ENCODE measurements around the gene BTBD16.
A peak's percentile ranks its signal among the peaks of the same experiment; 100 is the strongest.

The BTBD16 gene

DNA sequence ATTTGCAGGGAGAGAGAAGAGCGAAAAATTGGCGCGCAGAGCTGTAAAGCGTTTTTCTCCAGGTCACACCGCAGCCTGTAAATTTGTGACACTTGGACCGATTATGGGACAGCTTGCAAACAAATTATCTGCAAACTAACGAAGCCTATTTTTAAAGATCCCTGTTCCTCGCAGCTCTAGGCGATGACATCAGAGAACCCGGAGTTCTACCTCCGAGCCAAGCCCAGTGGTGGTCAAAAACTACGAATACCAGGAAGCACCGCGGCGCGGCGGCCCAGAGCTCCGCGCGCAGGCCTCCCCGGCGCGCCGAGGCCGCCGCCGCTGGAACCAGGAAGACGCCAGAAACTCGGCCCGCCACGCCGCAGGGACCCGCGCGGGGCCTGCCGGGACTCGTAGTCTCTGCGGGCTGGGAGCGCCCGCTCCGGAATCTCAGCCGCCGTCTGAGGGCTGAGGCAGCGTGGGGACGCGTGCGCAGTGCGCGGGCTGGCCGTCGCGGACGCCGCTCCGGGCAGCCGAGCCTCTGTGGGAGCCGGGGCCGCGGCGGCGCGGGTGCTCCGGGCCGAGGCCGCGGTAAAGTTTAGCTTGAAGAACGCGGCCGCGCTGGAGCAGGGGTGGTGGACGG, 103.3 kb downstream of the BTBD16 start, which contains the start of gene PLEKHA1:
PLEKHA1 (plus strand) TSS at position 472 of the 622 bp plus-strand sequence. CDS start 18,493 bp downstream, outside the sequence.
- Mint-ChIP-seq H3K36me3 (ENCODE audit: low read depth) (no peaks in the 10 kb centered on the region), H3K4me3 (peak within 1 kb of the TSS; percentile 87), H3K4me1 (ENCODE audit: low read depth) (peaks cover 25% of the 10 kb centered on the region), H3K9me3 (no peaks in the 10 kb centered on the region), H3K27ac (peak within 1 kb of the TSS; percentile 86), H3K27me3 (ENCODE audit: low read depth) (peaks cover 63% of the 10 kb centered on the region)
- peak; percentile 92 for DNase-seq (ENCODE audit: low spot score)

DNA sequence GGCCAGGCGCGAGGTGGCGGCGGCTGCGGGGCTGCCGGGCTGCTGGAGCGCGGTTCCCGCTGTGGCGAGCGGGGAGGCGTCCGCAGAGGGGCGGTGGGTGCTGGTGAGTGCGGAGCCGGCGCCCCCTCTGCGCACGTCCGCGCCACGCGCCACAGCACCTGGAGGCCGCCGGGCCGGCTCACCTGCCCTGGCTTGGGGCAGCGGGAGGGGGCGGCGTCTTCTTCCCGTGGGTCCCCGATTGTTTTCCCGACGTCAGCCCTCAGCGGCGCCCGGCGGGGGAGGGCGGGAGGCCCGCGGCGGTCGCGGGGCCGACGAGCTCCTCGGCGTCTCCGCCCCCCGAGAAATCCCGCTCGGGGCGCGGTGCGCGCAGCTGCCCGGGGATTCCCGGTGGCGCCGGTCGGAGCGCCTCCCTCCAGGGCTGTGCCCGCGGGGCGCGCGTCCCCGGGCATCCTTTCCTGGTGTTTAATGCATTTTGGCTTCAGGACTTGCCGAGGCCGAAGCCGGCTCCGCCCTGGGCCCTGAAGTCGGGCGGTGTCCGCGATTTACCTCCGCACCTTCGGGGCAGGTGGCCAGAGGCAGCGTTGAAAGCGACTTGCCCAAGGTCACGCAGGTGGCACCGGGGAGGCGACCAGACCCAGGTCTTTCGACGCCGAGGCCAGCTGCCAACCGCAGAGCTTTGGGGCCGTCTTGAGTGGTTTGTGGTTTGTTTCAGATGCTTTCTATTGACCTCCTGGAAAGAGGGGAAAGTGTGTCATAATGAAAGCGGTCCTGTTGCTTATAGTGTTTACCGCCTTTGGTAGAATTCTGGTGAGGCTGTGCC, 104.0 kb downstream of the BTBD16 start:
- H3K27ac Mint-ChIP-seq, result peak overlapping the region; percentile 86
- peaks cover 68% of the 10 kb centered on the region for H3K27me3 Mint-ChIP-seq (ENCODE audit: low read depth)
- peaks cover under 1% of the 10 kb centered on the region for H3K36me3 Mint-ChIP-seq (ENCODE audit: low read depth)
- H3K4me3 Mint-ChIP-seq, result peak overlapping the region; percentile 87
- DNase-seq (ENCODE audit: low spot score), result peak; percentile 75
- no peaks in the 10 kb centered on the region for H3K9me3 Mint-ChIP-seq
- H3K4me1 Mint-ChIP-seq (ENCODE audit: low read depth), result peaks cover 28% of the 10 kb centered on the region

DNA sequence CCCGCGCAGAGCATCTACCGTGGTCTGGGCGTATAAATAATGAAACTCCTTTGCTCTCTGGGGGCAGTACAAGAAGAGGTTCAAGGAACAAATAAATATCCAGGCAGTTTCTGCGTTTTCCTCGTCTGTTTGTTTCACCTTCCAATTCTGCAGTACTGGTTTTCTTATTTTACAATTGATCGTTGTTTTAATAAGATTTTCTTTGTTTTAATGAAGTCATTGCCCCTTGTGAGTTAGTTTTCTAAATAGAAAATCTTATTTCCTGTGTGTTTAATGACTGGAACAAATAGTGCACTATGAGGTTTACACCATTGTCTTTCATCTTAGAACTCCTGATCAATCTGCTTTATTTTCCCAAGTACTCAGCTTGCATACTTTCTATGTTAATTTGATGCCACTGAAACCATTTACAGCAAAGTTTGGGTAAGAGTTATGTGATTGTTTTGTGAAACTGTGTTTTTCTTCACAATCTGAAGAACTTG, 104.6 kb downstream of the BTBD16 start:
- Mint-ChIP-seq H3K4me1 (ENCODE audit: low read depth) (peaks cover 29% of the 10 kb centered on the region), H3K27ac (peak overlapping the region; percentile 86), H3K36me3 (ENCODE audit: low read depth) (peaks cover 1% of the 10 kb centered on the region), H3K27me3 (ENCODE audit: low read depth) (peaks cover 70% of the 10 kb centered on the region), H3K9me3 (no peaks in the 10 kb centered on the region), H3K4me3 (peak overlapping the region; percentile 87)
- DNase-seq (ENCODE audit: low spot score), result no peak

DNA sequence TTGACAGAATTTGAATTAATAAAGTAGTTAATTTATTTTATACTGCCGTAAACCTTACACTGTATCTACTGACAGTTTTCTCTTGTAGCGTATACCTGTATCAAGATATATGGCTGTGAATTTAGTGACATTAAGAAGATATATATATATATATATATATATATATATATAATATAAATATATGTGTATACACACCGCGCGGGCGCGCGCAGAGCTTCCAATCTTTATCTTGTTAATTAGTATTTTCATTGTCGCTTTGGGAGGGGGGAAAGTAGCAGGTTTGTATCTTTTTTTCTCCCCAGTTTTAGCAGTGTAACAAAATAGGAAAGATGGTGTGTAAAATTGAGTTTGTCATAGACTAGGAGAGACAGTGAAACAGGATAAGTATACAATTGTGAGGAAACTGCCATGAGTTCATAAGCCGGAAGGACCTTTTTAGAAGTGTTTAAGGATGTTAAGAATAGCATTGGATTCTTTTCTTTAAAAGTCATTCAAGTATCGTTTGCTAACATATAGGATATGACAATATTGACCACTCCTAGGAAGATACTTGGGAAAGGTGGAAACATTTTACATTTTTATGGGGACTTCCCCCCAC, 105.4 kb downstream of the BTBD16 start:
- H3K4me3 Mint-ChIP-seq, result no peak overlapping the region
- peaks cover 3% of the 10 kb centered on the region for H3K36me3 Mint-ChIP-seq (ENCODE audit: low read depth)
- no peak overlapping the region for H3K27ac Mint-ChIP-seq
- no peaks in the 10 kb centered on the region for H3K9me3 Mint-ChIP-seq
- peaks cover 69% of the 10 kb centered on the region for H3K27me3 Mint-ChIP-seq (ENCODE audit: low read depth)
- no peak for DNase-seq (ENCODE audit: low spot score)
- peaks cover 29% of the 10 kb centered on the region for H3K4me1 Mint-ChIP-seq (ENCODE audit: low read depth)

DNA sequence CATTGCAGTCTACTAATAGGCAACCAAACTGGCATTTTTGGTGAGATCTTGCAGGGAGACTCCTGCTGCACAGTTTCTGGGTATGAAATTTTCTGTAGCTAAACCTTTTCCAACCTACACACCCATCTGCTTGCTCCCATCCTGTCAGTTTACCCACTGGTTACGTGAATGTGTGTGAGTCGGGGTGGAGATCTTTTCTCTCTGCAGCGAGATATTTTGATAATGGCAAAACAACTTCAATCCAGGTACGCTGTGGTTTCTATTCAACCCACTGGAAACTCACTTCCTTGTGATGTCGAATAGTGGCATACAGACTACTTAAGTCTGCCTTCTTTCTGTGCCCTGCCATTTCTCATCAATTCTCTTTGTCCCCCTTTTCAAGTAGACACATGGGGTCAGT, 107.9 kb downstream of the BTBD16 start:
- H3K27ac Mint-ChIP-seq, result no peak overlapping the region
- peaks cover 47% of the 10 kb centered on the region for H3K27me3 Mint-ChIP-seq (ENCODE audit: low read depth)
- DNase-seq (ENCODE audit: low spot score), result no peak
- H3K9me3 Mint-ChIP-seq, result no peaks in the 10 kb centered on the region
- H3K36me3 Mint-ChIP-seq (ENCODE audit: low read depth), result peaks cover 3% of the 10 kb centered on the region
- peaks cover 26% of the 10 kb centered on the region for H3K4me1 Mint-ChIP-seq (ENCODE audit: low read depth)
- peak overlapping the region; percentile 24 for H3K4me3 Mint-ChIP-seq

DNA sequence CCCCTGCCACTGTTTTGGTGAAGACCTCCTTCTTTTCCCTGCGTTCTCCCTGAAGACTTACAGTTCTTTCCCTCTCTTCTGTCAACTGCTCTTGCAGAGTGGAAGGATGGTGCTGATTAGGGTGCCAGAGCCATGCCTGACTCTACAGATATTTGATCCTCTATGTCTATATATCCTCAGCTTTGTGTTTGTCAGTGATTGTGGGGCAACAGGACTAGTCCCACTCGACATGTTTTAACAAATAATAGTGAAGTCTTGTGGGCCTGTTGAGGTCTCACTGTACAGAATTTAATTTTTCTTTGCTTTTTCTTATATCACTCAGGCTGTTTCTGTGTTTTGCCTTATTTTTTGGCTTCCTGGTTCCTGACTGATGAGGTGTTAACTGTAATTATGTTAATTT, 108.4 kb downstream of the BTBD16 start:
- Mint-ChIP-seq H3K27ac (no peak overlapping the region), H3K4me1 (ENCODE audit: low read depth) (peaks cover 23% of the 10 kb centered on the region), H3K9me3 (no peaks in the 10 kb centered on the region), H3K36me3 (ENCODE audit: low read depth) (peaks cover 3% of the 10 kb centered on the region), H3K27me3 (ENCODE audit: low read depth) (peaks cover 45% of the 10 kb centered on the region), H3K4me3 (no peak overlapping the region)
- no peak for DNase-seq (ENCODE audit: low spot score)

DNA sequence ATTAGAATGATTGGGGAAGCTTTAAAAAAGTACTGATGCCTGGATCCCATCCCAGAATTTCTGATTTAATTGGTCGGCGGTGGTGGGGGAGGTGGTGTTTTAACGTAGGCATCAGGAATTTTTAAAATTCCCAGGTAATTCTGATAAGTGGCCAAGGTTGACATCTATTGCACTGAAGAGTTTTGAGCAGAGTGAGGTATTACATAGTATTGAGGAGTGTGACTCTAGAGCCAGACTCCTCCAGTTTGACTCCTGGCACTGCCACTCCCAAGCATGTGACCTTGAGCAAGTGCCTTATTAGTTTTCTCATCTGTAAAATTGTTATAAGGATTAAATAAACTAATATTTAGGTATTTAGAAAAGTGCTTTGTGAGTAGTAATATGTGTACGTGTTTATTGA, 109.6 kb downstream of the BTBD16 start:
- H3K4me3 Mint-ChIP-seq, result no peak overlapping the region
- peaks cover 18% of the 10 kb centered on the region for H3K4me1 Mint-ChIP-seq (ENCODE audit: low read depth)
- peaks cover 3% of the 10 kb centered on the region for H3K36me3 Mint-ChIP-seq (ENCODE audit: low read depth)
- peaks cover 43% of the 10 kb centered on the region for H3K27me3 Mint-ChIP-seq (ENCODE audit: low read depth)
- no peak overlapping the region for H3K27ac Mint-ChIP-seq
- H3K9me3 Mint-ChIP-seq, result no peaks in the 10 kb centered on the region
- no peak for DNase-seq (ENCODE audit: low spot score)

DNA sequence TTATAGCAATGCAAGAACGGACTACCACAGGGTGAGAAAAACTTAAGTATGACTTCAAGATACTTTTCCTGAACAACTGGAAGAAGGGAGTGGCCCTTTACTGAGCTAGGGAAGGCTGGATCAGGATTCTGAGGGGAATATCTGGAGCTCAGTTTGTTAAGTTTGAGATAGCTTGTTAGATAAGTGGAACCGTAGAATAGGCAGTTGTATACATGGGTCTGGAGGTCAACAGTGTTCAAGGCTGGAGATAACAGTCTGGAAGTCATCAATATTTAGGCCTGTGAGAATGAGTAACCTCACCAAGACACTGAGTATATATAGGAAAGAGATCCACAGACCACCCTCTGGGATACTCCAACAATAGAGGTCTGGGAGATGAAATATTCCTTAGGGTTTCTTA, 110.6 kb downstream of the BTBD16 start:
- Mint-ChIP-seq H3K4me1 (ENCODE audit: low read depth) (peaks cover 13% of the 10 kb centered on the region), H3K27me3 (ENCODE audit: low read depth) (peaks cover 44% of the 10 kb centered on the region), H3K4me3 (no peak overlapping the region), H3K27ac (no peak overlapping the region), H3K36me3 (ENCODE audit: low read depth) (peaks cover 3% of the 10 kb centered on the region), H3K9me3 (no peaks in the 10 kb centered on the region)
- DNase-seq (ENCODE audit: low spot score), result no peak

DNA sequence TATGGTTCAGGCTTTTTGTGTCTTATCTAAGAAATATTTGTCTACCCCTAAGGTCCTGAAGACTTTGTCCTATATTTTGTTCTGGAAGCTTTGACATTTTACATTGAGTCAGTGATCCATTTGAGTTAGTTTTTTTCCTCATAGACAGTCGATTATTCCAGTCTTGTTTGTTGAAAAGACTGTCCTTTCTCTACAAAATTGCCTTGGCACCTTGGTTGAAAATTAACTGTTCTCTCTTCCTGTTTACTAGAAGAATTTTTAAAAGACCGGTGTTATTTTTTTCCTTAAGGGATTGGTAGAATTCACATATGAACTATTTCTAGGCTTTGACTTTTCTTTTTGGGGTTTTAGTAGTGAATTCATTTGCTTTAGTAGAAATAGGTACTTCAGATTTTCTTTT, 115.4 kb downstream of the BTBD16 start:
- Mint-ChIP-seq H3K4me3 (no peak overlapping the region), H3K4me1 (ENCODE audit: low read depth) (peaks cover 11% of the 10 kb centered on the region), H3K36me3 (ENCODE audit: low read depth) (peaks cover 3% of the 10 kb centered on the region)

DNA sequence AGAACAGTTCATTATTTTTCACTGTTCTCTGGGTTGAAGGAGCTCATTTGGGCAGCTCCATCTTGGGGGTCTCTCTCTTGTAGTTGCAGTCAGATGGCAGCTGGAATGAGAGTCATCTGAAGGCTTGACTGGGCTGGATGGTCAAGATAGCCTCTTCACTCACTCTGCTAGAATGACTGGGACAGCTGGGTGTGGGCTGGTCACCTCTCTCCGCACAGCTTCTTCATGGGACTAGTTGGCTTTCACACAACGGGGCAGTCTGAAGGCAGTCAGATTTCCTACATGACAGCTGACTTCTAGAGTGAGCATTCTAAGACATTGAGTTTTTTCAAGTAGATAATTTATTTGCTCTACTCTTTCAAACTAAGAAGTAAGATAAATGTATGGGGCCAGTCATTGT, 116.5 kb downstream of the BTBD16 start:
- Mint-ChIP-seq H3K36me3 (ENCODE audit: low read depth) (peaks cover 3% of the 10 kb centered on the region), H3K27me3 (ENCODE audit: low read depth) (peaks cover 45% of the 10 kb centered on the region), H3K4me3 (no peak overlapping the region), H3K4me1 (ENCODE audit: low read depth) (peaks cover 11% of the 10 kb centered on the region), H3K27ac (no peak overlapping the region), H3K9me3 (no peaks in the 10 kb centered on the region)
- DNase-seq (ENCODE audit: low spot score), result no peak

More for the DNA sequence above, 115.4 kb downstream of the BTBD16 start:
- no peak overlapping the region for H3K27ac Mint-ChIP-seq
- H3K27me3 Mint-ChIP-seq (ENCODE audit: low read depth), result peaks cover 40% of the 10 kb centered on the region
- DNase-seq (ENCODE audit: low spot score), result no peak
- H3K9me3 Mint-ChIP-seq, result no peaks in the 10 kb centered on the region

All from T-helper 2 cell treated with Interferon-gamma antibody and Interleukin-4, amounts not matched to agents 5 μg/mL and 100 μg/mL, for 36 hours (primary cell).